GM18861 (cell line): ENCODE results near the gene WDCP.

Source experiments
- ATAC-seq: cut with Tn5 transposase; IDR thresholded peaks from one replicate; pipeline ENCODE4 v1.9.1; 2021; ENCODE audit not compliant: unreplicated experiment

Gene WDCP

DNA sequence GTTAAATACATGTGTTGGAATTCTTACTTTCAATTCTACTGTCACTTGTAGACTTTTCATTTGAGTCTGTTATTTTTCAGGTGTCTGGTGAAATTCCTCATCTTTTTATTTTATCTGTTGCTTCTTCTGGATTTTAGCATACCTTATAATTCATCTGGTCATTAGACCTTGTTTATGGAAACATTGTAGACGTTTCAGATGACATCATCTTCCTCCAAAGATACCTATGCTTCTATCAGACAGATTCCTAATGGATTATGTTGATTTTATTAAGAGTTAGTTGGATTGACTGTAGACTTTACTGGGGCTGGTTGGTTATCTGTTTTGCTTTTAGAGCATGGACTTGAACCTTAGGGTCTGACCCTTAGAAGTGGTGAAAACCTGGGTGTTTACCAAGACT, 52.6 kb downstream of the WDCP start:
- ATAC-seq = no peak

DNA sequence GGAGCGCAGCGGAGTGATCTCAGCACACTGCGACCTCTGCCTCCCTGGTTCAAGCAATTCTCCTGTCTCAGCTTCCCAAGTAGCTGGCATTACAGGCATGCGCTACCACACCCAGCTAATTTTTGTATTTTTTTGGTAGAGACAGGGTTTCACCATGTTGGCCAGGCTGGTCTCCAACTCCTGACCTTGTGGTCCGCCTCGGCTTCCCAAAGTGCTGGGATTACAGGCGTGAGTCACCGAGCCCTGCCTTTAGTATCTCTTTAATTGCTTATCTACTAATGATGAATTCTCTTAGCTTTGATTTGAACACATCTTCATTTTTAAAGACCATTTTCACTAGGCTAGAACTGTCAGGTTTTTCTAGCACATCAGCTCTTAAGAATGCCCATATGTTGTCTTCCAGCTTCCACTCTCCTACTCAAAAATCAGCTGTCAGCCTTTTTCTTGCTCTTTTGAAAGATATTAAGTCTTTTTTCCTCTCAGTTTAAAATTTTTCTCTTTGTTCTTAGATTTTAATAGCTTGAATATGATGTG, 53.4 kb downstream of the WDCP start:
- ATAC-seq = no peak

DNA sequence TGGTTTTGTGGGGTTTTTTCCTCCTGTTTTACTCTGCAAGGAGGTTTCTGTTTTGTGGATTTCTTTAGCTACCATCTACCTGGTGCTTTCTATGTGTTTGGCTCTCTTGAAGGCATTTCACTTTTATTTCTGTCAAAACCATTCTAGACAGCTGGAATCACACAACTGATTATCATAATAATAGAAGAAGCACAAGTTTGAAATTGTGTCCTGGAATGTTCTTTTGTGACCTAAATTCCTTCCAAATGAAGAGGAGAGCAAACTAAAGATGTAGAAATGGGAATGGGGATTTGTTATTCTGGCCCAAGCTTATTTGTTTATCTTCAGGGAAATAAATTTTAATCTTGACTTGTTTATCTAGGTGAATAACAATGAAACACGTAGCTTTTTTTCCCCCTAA, 54.3 kb downstream of the WDCP start:
- ATAC-seq = no peak

- ATAC-seq = no peak
Observed at GRCh38 chr2:23988371-23988770, 58.8 kb downstream of the WDCP start.
